WI38 (cell line): ENCODE results near the gene KRT74.

Source experiments
- H3K4me3 ChIP-seq: 2 replicates; pipeline ENCODE4 v1.5.1; 2011; ENCODE audit warnings: low read depth, mild to moderate bottlenecking, control low read depth, low read length
- TF ChIP-seq, protein P1 (sequence below): IDR thresholded peaks from 2 replicates; pipeline ENCODE4 v1.5.1; 2012; ENCODE audit warnings: low read depth, mild to moderate bottlenecking, control low read depth, low read length

The KRT74 gene

DNA sequence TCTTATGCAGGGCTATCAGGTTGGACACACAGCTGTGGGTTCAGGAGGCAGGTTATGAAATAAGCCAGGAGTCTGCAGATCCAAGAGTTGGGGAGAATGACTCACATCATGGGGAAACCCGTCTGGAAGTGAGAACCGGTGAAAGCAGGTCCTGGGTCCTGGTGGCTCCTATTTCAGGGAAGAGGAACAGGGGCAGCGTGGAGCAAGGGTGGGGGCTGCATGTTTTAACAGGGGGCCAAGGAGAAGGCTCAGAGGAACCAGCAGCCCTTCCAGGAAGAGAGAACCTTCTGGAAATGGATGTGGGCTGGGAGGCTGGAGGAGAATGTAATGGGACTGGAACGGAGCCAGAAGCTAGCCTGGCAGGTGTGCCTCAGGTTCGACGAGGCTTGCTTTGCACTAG, 7.8 kb upstream of the KRT74 start:
- TF ChIP-seq, protein P1, sequence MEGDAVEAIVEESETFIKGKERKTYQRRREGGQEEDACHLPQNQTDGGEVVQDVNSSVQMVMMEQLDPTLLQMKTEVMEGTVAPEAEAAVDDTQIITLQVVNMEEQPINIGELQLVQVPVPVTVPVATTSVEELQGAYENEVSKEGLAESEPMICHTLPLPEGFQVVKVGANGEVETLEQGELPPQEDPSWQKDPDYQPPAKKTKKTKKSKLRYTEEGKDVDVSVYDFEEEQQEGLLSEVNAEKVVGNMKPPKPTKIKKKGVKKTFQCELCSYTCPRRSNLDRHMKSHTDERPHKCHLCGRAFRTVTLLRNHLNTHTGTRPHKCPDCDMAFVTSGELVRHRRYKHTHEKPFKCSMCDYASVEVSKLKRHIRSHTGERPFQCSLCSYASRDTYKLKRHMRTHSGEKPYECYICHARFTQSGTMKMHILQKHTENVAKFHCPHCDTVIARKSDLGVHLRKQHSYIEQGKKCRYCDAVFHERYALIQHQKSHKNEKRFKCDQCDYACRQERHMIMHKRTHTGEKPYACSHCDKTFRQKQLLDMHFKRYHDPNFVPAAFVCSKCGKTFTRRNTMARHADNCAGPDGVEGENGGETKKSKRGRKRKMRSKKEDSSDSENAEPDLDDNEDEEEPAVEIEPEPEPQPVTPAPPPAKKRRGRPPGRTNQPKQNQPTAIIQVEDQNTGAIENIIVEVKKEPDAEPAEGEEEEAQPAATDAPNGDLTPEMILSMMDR: no peak
- H3K4me3 ChIP-seq: no peak overlapping the region

DNA sequence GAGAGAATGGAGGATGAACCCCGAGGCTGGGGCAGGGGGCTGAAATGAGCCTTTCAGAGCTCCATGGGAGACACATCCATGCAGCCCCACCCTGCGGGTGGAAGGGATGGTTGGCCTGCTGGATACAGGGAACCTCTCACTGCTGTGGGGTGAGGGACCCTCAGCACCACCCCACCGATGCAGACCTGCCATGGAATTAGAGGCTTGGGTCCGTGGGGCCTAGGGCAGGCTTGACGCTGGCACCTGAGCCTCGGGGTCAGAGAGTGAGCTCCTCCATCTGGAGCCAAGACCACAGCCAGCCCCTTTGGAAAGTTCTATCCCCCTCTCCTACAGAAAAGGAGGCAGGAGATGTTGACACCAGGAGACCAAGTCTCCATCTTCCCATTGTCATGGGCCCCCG, 7.4 kb upstream of the KRT74 start:
- H3K4me3 ChIP-seq: no peak overlapping the region
- TF ChIP-seq, protein P1: no peak

DNA sequence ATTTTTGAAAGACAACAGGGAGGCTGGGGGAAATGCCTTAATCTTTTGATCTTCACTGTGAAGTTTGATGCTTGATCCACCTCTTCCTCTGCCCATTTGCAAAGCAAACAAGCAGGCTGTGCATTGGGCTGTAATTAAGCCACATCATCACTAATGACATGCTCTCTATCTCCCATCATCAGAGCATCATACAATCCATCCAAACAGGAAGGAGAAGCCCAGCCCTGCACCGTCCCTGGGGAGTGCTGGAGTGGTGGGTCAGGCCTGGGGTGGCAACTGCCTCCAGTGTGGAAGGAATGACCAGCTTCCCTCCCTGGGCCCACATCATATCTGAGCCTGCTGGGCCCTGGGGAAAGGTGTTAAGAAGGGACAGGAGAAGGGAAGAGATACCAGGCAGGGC, 6.9 kb upstream of the KRT74 start:
- TF ChIP-seq, protein P1: no peak
- no peak overlapping the region for H3K4me3 ChIP-seq

DNA sequence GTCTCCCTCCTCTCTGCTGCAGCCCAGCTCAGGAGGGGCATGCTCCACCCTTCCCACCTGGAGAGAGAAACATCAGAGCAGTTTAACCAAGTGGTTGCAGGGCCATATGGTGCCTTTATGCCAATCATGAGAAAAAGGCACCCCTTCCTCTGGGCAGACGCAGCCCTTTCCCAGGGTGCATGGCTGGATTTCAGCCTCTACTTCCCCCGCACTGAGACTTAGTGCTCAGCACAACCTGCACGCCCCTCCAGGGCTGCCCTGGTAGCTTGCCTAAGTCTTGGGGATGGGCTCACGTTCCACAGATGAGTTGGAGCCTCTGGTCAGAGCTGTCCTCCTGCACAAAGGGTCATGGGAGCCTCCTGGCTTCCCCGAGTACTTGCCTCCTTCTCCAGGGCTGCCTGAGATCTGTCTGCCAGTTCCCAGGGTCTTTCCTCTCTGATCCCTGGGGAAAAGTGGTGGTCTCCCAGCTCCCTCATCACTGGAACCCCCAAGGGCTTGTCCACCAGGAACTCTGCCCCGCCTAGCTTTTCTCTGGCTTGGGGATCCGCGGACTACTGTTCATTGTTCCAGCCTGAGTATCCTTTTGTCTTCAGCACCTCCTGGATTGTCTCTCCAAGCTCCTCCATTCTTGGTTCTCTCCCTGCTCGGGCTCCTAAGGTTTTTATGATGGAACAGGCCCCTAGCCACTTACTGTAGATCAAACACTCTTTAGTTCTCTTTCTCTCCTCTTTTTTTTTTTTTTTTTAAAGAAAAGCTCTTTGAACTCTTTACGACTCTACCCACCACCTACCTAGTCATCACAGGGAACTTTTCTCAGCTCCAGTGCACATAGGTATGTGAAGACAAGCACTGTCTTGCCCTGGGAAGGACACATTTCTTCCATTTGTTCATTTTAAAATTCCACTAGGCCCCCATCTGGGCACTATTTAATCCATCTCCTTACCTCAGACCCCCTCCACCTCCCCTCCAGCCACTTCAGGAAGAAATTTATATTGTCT, 6.1 kb upstream of the KRT74 start:
- TF ChIP-seq, protein P1: no peak

DNA sequence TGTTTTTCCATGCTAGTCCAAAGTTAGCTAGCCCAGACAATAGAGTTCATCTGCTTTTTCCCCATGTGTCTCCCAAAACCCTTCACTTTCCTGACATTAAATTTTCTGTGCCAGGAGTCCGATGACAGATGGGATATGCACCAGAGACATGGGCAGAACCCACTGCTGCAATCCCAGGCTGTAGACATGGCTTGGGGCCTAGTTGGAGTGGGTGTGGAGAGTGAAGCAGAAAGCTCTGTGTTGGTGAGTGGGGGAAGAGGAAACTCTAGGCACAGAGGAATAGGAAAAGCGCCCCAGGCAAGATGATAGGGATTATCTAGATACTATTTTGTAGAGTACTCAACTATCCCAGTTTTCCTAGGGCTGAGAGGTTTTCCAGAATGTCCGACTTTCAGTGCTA, 4.8 kb upstream of the KRT74 start:
- H3K4me3 ChIP-seq: no peak overlapping the region
- TF ChIP-seq, protein P1: no peak

More for the DNA sequence above, 6.1 kb upstream of the KRT74 start:
- no peak overlapping the region for H3K4me3 ChIP-seq

DNA sequence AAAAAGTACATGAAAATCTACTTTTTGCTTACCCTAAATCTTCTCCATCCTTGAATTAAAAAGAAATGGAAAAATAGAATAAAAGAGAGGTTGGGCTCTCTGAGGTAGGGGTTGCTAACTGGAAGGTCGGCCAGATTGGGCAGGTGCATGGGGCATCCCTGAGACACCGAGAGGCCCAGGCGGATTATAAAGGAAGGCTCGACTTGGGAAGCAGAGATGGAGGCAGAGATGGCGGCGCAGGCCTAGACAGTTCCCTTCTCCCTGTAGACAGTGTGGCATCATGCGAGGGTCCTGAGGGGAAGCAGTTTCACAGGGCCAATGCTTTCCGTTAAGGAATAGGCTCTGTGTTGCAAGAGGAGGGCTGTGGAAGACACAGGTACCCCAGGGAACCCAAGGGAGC, 3.7 kb upstream of the KRT74 start:
- TF ChIP-seq, protein P1: no peak
- no peak overlapping the region for H3K4me3 ChIP-seq

DNA sequence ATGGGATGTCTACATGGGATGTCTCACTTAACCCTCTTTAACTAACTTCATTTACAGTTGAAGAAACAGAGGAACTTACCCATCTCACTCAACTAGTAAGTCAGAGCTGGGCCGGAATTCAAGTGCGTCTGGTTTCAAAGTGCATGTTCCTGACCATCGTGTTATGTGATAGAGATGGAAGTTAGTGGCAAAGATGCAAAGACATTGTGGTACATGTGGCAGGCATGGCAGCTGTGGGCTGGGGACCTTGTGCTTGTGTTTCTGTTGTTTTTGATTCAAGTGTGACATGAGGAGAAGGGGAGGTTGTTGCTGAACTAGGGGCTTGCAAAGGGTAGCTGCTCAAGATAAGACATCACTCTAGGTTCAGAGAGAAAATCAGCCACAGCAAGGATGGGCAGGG, 2.3 kb upstream of the KRT74 start:
- TF ChIP-seq, protein P1: no peak
- no peak overlapping the region for H3K4me3 ChIP-seq
